Fibroblast of pulmonary artery (primary cell): Measurements from ENCODE around the gene PIN4.

ENCODE experiments used
- DNase-seq: peaks from one replicate; pipeline ENCODE4 v3.0.0-alpha.2; 2010; ENCODE audit warnings: low read depth
- H3K4me3 ChIP-seq: replicated peaks from 2 replicates; pipeline ENCODE4 v1.5.1; 2011; ENCODE audit warnings: low read depth, mild to moderate bottlenecking, control low read depth, low read length, moderate library complexity
- TF ChIP-seq, protein P1 (sequence below): IDR thresholded peaks from 2 replicates; pipeline ENCODE4 v1.5.1; 2011; ENCODE audit warnings: mild to moderate bottlenecking, control low read depth, low read length, inconsistent platforms; ENCODE audit errors: missing control alignments

PIN4 gene

DNA sequence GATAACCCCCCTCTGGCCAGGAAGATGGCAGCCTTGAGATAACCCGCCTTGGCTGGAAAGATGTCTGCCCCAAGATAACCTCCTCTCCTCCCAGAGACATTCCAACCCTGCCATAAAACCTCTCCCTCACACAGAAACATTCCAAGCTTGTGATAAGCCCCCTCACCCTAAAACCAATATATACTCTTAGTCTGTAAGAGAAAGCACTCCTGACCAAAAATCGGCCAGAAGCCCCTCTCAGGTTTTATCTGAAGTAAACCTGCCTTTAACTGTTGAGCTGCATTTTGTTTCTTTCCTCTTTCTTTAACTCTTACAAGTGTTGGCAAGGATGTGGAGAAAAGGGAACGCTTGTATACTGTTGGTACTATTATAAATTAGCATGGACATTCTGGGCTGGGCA lies 48.7 kb downstream of the PIN4 start:
- TF ChIP-seq, protein P1, sequence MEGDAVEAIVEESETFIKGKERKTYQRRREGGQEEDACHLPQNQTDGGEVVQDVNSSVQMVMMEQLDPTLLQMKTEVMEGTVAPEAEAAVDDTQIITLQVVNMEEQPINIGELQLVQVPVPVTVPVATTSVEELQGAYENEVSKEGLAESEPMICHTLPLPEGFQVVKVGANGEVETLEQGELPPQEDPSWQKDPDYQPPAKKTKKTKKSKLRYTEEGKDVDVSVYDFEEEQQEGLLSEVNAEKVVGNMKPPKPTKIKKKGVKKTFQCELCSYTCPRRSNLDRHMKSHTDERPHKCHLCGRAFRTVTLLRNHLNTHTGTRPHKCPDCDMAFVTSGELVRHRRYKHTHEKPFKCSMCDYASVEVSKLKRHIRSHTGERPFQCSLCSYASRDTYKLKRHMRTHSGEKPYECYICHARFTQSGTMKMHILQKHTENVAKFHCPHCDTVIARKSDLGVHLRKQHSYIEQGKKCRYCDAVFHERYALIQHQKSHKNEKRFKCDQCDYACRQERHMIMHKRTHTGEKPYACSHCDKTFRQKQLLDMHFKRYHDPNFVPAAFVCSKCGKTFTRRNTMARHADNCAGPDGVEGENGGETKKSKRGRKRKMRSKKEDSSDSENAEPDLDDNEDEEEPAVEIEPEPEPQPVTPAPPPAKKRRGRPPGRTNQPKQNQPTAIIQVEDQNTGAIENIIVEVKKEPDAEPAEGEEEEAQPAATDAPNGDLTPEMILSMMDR: no peak
- no peak overlapping the region for H3K4me3 ChIP-seq
- DNase-seq: no peak

DNA sequence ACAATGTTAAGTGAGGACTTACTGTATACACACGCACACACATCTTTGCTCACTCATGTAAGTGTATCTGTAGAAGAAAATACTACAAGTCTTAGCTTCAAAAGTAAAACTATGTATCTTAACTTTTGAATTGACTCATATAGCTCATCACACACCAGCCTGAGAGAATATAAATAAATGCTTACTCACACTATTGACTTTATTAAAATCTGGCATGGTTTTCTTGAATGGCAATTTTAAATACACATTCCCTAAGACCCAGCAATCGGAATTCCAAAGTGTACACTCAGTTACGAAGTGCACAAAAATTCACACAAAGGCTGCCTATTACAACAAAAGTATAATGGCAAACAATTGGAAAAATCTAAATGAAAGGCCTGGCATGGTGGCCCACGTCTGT lies 55.3 kb downstream of the PIN4 start:
- TF ChIP-seq, protein P1: no peak
- H3K4me3 ChIP-seq: no peak overlapping the region
- DNase-seq: no peak

DNA sequence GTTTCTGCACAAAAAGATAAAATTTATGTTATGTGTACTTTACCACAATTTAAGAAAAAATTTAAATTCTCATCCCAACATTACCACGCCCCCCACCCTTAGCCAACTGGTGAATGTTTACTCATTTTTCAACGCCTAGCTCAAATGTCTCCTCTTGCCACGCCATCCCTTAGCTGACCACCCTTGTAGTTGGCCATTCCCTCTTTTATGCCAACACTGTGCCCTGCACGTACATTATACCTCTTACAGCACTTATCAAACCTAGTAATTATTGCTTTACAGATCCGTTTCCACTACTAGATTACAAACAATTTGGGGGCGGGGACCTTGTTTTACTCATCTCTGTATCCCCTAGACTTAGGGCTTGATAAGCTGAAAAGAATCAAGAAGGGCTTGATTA lies 56.6 kb downstream of the PIN4 start:
- TF ChIP-seq, protein P1: no peak
- peak overlapping the region; percentile 51 for H3K4me3 ChIP-seq
- DNase-seq: no peak

DNA sequence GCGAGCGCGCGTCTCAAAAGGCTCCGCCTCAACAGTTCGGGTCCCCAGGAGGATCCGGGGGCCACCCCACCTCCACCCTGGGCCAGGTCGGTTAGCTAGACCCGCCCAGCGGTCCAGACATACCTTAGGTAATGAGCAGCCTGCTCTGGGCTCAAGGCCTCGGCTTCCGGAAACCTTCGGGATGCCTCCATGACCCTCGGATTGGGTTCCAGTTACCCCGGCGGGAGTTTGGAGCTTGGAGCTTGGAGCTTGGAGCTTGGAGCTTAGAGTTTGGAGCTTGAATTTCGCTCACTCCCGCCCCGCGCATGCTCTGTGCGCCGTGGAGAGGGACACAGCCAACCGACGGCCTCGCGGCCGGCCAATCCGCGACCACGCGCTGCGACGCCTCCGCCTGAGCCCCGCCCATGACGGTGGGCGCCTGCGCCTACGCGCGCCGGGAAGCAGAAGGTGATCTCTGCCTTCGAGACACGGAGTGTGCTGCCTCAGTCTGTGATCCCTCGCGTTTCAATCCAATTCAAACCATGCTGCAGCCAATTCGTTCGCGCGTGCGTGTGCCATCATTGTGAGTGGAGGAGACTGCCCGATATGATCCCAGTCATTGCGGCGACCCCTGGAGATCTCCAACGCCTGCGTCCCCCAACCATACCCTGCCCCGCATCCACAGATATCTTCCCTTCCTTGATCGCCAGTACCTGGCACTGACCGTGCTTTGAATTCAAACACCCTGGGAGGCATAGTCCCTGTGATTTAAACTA lies 57.3 kb downstream of the PIN4 start, which contains the start of gene ERCC6L:
TSS of gene ERCC6L (minus strand) at position 307 of the 755 bp plus-strand sequence. CDS start at position 191, 116 bp downstream.
- peak within 1 kb of the TSS; percentile 51 for H3K4me3 ChIP-seq
- peak; percentile 86 for DNase-seq
- TF ChIP-seq, protein P1: no peak

DNA sequence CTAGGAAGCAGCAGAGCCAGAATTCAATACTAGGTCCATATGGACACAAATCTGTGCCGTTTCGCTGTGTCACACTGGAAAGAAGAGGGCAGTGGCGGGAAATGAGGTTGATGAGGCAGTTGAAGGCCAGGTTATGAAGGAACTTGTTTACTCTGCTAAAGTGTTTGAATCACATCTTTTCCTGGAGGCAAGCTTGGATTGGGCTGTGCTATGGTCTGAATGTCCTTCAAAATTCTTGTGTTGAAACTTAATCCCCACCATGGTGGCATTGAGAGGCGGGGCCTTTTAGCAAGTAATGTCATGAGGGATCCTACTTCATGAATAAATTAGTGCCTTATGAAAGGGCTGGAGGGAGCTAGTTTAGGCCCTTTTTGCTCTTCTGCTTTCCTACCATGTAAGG lies 59.4 kb downstream of the PIN4 start:
- no peak overlapping the region for H3K4me3 ChIP-seq
- TF ChIP-seq, protein P1: no peak

DNA sequence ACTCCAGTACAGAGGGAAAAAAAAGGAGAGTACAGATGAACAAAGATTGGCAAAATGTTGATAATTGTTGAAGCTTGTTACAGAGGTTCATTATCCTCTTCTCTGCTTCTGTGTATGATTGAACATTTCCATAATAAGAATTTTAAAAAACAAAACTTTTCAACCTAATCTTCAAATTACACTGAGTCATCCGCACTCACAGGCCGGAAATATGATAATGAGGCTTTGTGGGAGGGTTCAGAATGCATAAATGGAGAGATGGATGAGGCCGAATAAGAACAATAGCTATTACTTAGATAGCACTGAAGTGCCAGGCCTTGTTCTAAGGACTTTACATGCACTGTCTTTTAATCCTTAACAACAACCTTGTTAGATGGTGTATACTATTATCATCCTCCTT lies 61.9 kb downstream of the PIN4 start:
- peak; percentile 65 for DNase-seq
- TF ChIP-seq, protein P1: no peak
- H3K4me3 ChIP-seq: no peak overlapping the region

More for the DNA sequence above, 59.4 kb downstream of the PIN4 start:
- no peak for DNase-seq

DNA sequence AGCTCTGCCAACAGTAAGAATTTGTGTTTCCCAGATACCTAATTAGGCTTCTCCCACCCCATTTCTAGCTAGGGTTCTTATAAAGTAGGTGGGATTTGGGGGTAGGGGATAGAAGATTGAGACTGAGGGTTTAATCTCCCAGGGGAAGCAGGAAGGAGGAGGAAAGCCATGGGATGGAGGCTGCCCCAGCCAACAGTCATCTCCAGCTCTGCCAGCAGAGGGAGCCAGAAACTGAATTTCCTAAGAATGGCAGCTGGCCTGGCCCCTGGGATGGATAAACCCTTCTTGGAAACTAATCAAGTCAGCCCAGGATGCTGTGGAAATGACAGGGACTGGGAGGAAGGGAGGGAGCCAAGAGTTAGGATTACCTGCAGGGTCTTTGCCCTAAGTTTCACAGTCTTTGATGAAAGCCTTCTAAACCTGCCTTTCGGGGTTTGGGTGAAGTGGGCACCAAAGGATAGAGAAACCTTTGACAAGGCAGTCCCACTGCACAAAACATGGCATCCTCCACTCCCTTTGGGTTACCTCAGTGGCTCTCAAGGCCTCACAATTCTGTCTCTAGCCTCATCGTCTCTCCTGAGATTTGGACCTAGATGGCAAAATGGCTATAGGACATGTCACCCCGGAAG lies 64.0 kb downstream of the PIN4 start:
- TF ChIP-seq, protein P1: peak; percentile 66
- DNase-seq: peak; percentile 67

More for the DNA sequence above, 64.0 kb downstream of the PIN4 start:
- H3K4me3 ChIP-seq: no peak overlapping the region
